DOHH2 (cell line): ENCODE results near the gene HOMER3.

ENCODE experiments used
- EZH2phosphoT487 ChIP-seq: fragments of 200-600 bp; sonication (generic); IDR thresholded peaks from 2 replicates; pipeline ENCODE4 v1.6.1; 2017; ENCODE audit warnings: borderline replicate concordance, mild to moderate bottlenecking, antibody characterized with exemption, low read length, moderate library complexity, mixed read lengths
- TF ChIP-seq, protein P1 (sequence below): fragments of 200-600 bp; sonication (generic); IDR thresholded peaks from one replicate; pipeline ENCODE4 v1.5.1; 2014; ENCODE audit warnings: antibody characterized with exemption, mild to moderate bottlenecking, low read depth, low read length; ENCODE audit not compliant: poor library complexity, severe bottlenecking

DNA sequence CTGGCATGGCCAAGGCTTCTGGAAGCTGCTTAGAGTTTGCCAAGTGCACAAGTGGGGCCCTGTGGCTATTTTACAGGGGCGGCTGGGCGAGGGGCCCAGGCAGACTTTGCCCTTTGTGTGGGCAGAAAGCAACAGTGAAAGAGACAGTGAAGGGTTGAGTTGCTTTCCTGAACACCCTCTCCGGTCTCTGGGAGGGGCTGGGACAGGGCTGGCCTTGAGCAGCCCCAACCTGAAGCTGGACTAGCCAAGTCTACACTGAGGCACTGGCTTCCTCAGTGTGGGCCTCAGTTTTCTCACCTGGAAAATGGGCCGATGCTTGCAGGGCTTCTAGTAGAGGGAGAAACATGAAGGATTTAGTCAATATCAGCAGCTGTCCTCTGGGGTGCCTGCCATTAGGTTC, 2.4 kb upstream of the HOMER3 start:
- TF ChIP-seq, protein P1, sequence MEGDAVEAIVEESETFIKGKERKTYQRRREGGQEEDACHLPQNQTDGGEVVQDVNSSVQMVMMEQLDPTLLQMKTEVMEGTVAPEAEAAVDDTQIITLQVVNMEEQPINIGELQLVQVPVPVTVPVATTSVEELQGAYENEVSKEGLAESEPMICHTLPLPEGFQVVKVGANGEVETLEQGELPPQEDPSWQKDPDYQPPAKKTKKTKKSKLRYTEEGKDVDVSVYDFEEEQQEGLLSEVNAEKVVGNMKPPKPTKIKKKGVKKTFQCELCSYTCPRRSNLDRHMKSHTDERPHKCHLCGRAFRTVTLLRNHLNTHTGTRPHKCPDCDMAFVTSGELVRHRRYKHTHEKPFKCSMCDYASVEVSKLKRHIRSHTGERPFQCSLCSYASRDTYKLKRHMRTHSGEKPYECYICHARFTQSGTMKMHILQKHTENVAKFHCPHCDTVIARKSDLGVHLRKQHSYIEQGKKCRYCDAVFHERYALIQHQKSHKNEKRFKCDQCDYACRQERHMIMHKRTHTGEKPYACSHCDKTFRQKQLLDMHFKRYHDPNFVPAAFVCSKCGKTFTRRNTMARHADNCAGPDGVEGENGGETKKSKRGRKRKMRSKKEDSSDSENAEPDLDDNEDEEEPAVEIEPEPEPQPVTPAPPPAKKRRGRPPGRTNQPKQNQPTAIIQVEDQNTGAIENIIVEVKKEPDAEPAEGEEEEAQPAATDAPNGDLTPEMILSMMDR: no peak
- no peak for TF ChIP-seq EZH2phosphoT487
